ENCODE data around the gene SND1.

GRCh38 chr7:127678947-127679346, 27.0 kb downstream of the SND1 start:
- TF ChIP-seq CTCF (conservative IDR thresholded peaks at IDR 0.05; ENCODE audit: low read depth, low read length) (no peak), EZH2phosphoT487 (IDR thresholded peaks at IDR 0.05; ENCODE audit: borderline replicate concordance, low read length) (no peak), EZH2 (IDR thresholded peaks at IDR 0.05; ENCODE audit: low read length, unreplicated experiment) (no peak)

Measured in PC-3 (cell line).